Mesangial cell (primary cell): ENCODE data around the gene EIF5B. TPM values are rescaled to one million over a fixed set of nuclear protein-coding genes. Genes with fewer than 3 reads are reported as not detected.

Experiments
- total RNA-seq: library from RNA; depleted of rRNA; stranded (reverse); fragments of >200 nt; gene quantifications from 2 replicates; pipeline ENCODE4 v1.2.3, GENCODE V29; 2015

Gene EIF5B, protein sequence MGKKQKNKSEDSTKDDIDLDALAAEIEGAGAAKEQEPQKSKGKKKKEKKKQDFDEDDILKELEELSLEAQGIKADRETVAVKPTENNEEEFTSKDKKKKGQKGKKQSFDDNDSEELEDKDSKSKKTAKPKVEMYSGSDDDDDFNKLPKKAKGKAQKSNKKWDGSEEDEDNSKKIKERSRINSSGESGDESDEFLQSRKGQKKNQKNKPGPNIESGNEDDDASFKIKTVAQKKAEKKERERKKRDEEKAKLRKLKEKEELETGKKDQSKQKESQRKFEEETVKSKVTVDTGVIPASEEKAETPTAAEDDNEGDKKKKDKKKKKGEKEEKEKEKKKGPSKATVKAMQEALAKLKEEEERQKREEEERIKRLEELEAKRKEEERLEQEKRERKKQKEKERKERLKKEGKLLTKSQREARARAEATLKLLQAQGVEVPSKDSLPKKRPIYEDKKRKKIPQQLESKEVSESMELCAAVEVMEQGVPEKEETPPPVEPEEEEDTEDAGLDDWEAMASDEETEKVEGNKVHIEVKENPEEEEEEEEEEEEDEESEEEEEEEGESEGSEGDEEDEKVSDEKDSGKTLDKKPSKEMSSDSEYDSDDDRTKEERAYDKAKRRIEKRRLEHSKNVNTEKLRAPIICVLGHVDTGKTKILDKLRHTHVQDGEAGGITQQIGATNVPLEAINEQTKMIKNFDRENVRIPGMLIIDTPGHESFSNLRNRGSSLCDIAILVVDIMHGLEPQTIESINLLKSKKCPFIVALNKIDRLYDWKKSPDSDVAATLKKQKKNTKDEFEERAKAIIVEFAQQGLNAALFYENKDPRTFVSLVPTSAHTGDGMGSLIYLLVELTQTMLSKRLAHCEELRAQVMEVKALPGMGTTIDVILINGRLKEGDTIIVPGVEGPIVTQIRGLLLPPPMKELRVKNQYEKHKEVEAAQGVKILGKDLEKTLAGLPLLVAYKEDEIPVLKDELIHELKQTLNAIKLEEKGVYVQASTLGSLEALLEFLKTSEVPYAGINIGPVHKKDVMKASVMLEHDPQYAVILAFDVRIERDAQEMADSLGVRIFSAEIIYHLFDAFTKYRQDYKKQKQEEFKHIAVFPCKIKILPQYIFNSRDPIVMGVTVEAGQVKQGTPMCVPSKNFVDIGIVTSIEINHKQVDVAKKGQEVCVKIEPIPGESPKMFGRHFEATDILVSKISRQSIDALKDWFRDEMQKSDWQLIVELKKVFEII
- 14.7 and 15.0 TPM in 2 replicates for total RNA-seq

DNA sequence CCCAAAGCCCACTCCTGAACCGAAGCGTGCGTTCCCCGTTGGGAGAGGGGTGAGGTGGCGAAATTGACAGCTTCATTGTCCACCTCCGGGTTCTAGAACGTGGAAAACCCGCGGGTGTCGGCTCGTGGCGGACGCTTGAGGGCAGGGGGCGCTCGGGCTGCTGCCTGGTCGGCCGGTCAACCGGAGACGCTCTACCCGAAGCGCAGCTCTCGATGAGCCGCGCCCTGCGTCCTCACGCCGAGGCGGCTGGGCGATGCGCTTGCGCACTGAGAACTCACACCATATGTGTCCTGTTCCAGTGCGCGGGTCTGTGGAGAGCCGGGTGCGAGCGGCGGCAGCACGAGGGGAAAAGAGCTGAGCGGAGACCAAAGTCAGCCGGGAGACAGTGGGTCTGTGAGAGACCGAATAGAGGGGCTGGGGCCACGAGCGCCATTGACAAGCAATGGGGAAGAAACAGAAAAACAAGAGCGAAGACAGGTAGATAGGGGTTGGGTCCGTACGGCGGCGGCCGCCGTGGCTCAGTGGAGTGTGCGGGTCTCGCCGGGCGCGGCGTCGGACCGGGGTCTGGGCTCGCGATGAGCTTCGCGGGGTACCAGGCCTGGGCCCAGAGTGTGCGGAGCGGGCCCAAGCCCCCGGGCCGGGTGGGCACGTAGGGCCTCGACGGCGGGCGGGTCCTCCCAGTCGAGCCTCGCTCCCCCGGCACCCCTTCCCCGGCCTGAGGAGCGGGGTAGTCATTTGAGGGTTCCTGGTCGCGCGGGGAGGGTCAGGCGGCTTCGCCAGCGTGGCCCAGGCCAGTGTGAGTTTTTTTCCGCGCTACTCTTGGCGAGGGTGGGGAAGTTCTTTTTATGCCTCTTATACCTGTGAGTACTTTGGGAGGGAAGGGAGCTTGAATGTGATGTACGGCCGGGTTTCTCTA lies at the start of gene EIF5B:
EIF5B (plus strand) TSS at position 277 of the 916 bp plus-strand sequence; CDS start at position 443, 166 bp downstream.

DNA sequence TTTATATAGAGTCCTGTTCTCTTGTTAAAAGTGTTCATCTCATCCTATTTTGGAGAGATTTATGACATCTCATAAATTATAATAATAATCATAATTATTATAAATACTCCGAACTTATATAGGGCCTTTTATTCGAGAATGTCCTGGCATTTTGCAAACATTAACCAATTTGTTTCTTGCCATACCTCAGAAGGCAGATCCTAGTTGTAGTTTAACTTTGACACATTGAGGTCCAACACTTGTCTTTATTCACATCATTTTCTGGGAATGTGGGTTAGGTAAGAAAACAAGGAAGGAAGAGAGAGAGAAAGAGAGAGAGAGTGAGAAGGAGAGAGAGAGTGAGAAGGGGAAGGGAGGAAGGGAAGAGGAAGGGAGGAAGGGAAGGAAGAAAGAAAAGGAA lies 36.1 kb upstream of the EIF5B start, which contains the start of gene LYG1:
LYG1 (minus strand) TSS at position 101 of the 400 bp plus-strand sequence. CDS start 5,527 bp downstream, outside the sequence.

DNA sequence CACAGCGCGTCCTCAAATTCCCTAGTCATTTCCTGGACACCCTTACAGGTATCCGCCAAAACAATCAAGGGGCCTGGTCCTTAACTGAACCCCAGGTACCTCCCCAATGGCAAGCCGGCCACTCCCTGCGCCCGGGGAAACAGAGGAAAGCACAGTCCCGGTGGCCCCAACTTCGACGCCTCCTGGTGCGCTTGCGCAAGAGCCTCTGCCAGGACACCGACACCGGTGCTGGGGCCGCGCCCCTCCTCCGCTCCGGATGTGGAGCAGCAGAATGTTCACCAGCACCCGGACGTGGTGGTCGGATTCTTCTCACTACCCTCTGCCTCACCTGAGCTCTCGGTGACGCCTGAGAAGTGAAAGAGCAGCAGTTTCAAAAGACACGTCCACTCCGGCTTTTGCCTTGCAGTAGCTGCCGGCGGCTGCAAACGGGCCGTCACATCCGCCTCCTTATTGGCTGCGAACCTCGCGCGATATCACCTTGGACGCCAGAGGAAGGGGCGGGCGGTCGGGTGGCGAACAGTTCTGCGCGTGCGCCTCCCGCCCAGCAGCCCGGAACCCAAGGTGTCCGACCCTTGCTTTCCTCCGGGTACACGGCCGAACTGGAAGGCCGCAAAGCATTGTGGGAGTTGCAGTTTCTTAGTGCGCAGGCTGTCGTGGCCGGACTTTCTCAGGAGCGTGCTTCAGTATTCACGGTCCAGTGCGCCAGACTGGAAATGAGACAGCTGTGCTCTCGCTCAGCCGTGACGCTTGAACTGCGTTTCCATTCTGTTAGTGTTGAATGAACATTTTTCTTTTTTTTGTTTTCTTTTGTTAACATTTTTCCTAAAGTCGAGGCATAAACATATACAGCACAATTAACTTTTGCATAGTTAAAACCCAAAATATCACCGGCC lies 1.0 kb upstream of the EIF5B start, which contains the start of gene TXNDC9:
TXNDC9 (minus strand) TSS at position 423 of the 893 bp plus-strand sequence. CDS start 3,123 bp downstream, outside the sequence.

Other genes starting within 250 kb of the EIF5B start
- gene C2orf15, start 195.7 kb upstream of the EIF5B start, total RNA-seq, result 0.16 and 2.8 TPM in 2 replicates
- 1.6 and 1.9 TPM in 2 replicates for gene TSGA10, start 182.4 kb upstream of the EIF5B start, total RNA-seq
- 2.9 and 3.3 TPM in 2 replicates for gene LIPT1, start 182.4 kb upstream of the EIF5B start, total RNA-seq
- gene MITD1, start 156.3 kb upstream of the EIF5B start, total RNA-seq, result 11.5 and 14.8 TPM in 2 replicates
- 26.7 and 27.2 TPM in 2 replicates for gene MRPL30, start 156.2 kb upstream of the EIF5B start, total RNA-seq
- gene LYG2, start 81.7 kb upstream of the EIF5B start, total RNA-seq, result not detected in 2 replicates
- 0.51 TPM in 1 of 2 replicates, not detected in the other for gene LYG1, start 36.2 kb upstream of the EIF5B start, total RNA-seq
- 19.9 and 43.2 TPM in 2 replicates for gene TXNDC9, start 1.1 kb upstream of the EIF5B start, total RNA-seq
- 10.8 and 15.0 TPM in 2 replicates for gene REV1, start 152.6 kb downstream of the EIF5B start, total RNA-seq